Activated naive CD8-positive, alpha-beta T cell treated with anti-CD3 and anti-CD28 coated beads for 36 hours (primary cell): ENCODE measurements around the gene PLEKHM3. TPM values are rescaled to one million over a fixed set of nuclear protein-coding genes. Genes with fewer than 3 reads are reported as not detected.
"Not testable (repeated sequence)": the region's sequence is repeated elsewhere in the genome, so short reads cannot be mapped to it uniquely, and the experiment has no call there.

ENCODE experiments used
- DNase-seq: peaks from one replicate; pipeline ENCODE4 v3.0.0; 2021
- H3K27ac Mint-ChIP-seq: one replicate; pipeline ENCODE4 v1.8.0; 2022; ENCODE audit warnings: mild to moderate bottlenecking, moderate library complexity, mixed read lengths
- H3K27me3 Mint-ChIP-seq: one replicate; pipeline ENCODE4 v1.8.0; 2022; ENCODE audit warnings: mild to moderate bottlenecking, mixed read lengths
- H3K36me3 Mint-ChIP-seq: one replicate; pipeline ENCODE4 v1.8.0; 2021; ENCODE audit warnings: mild to moderate bottlenecking, mixed read lengths
- H3K4me1 Mint-ChIP-seq: one replicate; pipeline ENCODE4 v1.8.0; 2021; ENCODE audit warnings: mixed read lengths
- H3K4me3 Mint-ChIP-seq: one replicate; pipeline ENCODE4 v1.8.0; 2022; ENCODE audit warnings: mild to moderate bottlenecking, moderate library complexity, mixed read lengths
- H3K9me3 Mint-ChIP-seq: one replicate; pipeline ENCODE4 v1.8.0; 2022; ENCODE audit warnings: mixed read lengths
- total RNA-seq, 2 experiments: library from RNA; stranded (reverse); gene quantifications; one replicate each; pipeline ENCODE4 v1.2.3, GENCODE V29; 2021

PLEKHM3 gene
- total RNA-seq, 2 experiments from 2014 or later, result 4.5 to 4.8 TPM

DNA sequence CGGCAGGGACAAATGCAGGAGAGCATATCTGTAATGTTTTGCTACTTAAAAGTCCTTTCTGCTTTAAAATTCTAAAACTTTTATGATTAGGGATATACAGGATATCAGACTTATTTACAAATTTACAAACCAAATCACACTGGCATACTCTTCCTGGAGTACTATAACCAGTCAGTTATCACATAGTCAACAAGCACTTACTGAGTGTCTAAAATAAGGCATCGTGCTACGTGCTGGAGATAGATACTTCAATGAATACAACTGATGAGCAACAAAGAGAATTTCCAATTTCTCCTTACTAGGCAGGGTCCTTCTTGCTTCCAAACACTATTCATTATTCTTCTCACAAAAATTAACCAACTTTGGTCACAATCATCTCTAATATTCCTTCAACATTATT, 113.5 kb downstream of the PLEKHM3 start:
- Mint-ChIP-seq H3K27ac (no peak overlapping the region), H3K4me1 (no peaks in the 10 kb centered on the region), H3K36me3 (peaks cover 16% of the 10 kb centered on the region), H3K9me3 (no peaks in the 10 kb centered on the region), H3K27me3 (no peaks in the 10 kb centered on the region), H3K4me3 (no peak overlapping the region)
- DNase-seq, result no peak

DNA sequence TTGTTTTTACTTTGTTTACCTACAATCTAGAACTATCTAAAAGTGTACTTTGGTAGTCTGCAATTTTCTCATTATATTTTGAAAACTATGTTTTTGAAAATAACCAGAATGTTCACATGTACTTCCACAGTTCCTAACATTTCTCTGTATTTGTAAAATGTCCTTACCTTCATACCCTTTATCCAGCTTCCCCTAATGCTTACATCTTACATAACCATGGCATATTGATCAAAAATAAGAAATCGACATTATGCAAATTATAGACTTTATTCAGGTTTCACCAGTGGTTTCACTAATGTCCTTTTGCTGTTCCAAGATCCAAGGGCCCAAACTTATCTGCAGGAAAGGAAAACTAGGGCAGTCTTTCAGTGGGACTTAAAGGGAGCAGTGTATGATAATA, 114.1 kb downstream of the PLEKHM3 start:
- peaks cover 16% of the 10 kb centered on the region for H3K36me3 Mint-ChIP-seq
- no peak for DNase-seq
- H3K27ac Mint-ChIP-seq, result no peak overlapping the region
- no peaks in the 10 kb centered on the region for H3K27me3 Mint-ChIP-seq
- no peaks in the 10 kb centered on the region for H3K9me3 Mint-ChIP-seq
- no peaks in the 10 kb centered on the region for H3K4me1 Mint-ChIP-seq
- no peak overlapping the region for H3K4me3 Mint-ChIP-seq

DNA sequence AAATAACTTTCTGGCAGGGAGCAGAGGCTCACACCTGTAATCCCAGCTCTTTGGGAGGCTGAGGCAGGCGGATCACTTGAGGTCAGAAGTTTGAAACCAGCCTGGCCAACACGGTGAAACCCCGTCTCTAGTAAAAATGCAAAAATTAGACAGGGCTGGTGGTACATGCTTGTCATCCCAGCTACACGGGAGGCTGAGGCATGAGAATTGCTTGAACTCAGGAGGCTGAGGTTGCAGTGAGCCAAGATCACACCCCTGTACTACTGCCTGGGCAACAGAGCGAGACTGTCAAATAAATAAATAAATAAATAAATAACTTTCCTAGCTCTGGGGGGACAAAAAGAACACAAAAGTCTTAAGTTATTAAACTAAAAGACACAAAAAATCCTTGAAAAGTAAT, 118.8 kb downstream of the PLEKHM3 start:
- H3K36me3 Mint-ChIP-seq, DNase-seq: not testable (repeated sequence)

DNA sequence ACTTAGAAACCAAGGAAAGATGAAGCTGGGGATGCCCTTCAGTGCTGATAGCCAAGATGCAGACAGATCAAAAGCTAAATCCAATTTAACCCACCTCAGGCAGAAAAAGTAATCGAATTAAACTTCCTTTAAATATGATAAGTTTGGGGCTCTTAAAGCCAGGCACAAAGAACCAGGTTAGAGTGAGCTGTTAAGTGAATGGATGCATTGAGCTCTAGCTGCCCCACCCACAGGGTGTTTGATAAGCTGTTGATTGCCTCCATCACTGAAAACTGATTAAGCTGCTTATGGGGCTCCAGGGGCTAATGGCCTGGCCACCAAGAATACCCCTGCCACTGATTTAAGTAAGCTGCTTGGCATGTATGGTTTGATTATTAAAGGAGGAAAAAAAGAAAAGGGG, 119.8 kb downstream of the PLEKHM3 start:
- Mint-ChIP-seq H3K4me3 (no peak overlapping the region), H3K9me3 (no peaks in the 10 kb centered on the region), H3K27ac (no peak overlapping the region), H3K4me1 (no peaks in the 10 kb centered on the region), H3K36me3 (peaks cover 6% of the 10 kb centered on the region), H3K27me3 (no peaks in the 10 kb centered on the region)
- no peak for DNase-seq

More for the DNA sequence above, 118.8 kb downstream of the PLEKHM3 start:
- not testable (repeated sequence) for H3K4me1 Mint-ChIP-seq, H3K27me3 Mint-ChIP-seq, H3K9me3 Mint-ChIP-seq, H3K27ac Mint-ChIP-seq, H3K4me3 Mint-ChIP-seq

DNA sequence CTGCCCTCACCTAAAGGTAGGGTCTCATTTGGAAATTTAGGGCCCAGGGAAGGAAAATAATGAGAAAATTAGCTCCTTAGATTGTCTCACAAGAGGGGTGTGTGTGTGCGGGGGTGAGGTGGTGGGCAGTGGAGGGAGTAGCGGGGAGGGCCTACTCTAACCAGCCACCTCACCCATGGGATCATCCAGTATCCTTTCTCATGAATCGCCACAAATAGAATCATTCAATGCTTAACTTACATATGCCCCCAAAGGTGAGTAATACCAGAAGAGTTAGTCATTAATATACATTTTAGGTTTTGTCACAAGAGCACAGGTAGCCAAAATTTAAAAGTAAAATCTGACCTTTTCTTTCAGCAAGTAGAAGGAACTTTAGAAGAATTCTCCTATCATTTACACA, 122.1 kb downstream of the PLEKHM3 start:
- Mint-ChIP-seq H3K4me1 (no peaks in the 10 kb centered on the region), H3K27ac (no peak overlapping the region), H3K27me3 (no peaks in the 10 kb centered on the region), H3K4me3 (no peak overlapping the region), H3K9me3 (no peaks in the 10 kb centered on the region), H3K36me3 (peaks cover 3% of the 10 kb centered on the region)
- no peak for DNase-seq

DNA sequence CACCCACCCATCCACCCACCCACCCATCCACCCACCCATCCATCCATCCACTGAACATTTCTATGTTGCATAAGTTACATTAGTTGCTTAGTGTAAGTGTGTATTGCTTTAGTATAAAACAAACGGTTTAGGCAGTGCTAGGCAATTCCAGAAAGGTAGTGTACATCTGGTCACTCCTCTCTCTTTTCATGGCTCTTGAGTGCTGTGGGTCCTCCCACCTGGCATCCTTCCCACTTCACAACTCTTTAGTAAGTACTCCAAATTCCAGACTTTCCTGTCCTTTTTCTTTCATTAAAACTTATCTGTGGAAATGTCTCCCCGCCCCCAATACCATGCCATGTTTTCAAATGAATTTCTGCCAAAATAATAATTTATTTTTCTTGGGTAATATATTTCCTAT, 122.5 kb downstream of the PLEKHM3 start:
- no peak overlapping the region for H3K27ac Mint-ChIP-seq
- no peaks in the 10 kb centered on the region for H3K4me1 Mint-ChIP-seq
- H3K27me3 Mint-ChIP-seq, result no peaks in the 10 kb centered on the region
- H3K36me3 Mint-ChIP-seq, result peaks cover 3% of the 10 kb centered on the region
- H3K9me3 Mint-ChIP-seq, result no peaks in the 10 kb centered on the region
- no peak for DNase-seq
- H3K4me3 Mint-ChIP-seq, result no peak overlapping the region

DNA sequence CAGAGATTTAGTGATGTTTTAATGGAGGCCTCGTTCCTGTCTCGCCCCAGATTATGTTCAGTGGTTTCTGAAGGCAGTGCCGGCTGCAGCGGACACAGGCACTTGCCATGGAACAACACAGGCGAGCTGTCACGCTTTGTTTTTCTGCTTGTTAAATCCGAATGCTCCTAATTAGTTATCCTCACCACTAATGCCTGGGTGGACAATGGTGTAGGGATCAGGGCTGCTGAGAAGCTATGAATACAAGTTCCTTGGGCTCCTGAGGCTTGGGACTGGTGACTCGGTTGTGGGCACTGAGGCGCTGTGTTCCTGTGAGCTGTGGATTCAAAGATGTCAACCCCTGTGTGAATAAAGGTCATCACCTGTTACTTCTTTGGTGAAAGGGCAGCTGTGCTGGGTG, 123.5 kb downstream of the PLEKHM3 start:
- no peak overlapping the region for H3K4me3 Mint-ChIP-seq
- no peak for DNase-seq
- H3K27ac Mint-ChIP-seq, result no peak overlapping the region
- H3K4me1 Mint-ChIP-seq, result no peaks in the 10 kb centered on the region
- no peaks in the 10 kb centered on the region for H3K9me3 Mint-ChIP-seq
- H3K27me3 Mint-ChIP-seq, result no peaks in the 10 kb centered on the region
- no peaks in the 10 kb centered on the region for H3K36me3 Mint-ChIP-seq

DNA sequence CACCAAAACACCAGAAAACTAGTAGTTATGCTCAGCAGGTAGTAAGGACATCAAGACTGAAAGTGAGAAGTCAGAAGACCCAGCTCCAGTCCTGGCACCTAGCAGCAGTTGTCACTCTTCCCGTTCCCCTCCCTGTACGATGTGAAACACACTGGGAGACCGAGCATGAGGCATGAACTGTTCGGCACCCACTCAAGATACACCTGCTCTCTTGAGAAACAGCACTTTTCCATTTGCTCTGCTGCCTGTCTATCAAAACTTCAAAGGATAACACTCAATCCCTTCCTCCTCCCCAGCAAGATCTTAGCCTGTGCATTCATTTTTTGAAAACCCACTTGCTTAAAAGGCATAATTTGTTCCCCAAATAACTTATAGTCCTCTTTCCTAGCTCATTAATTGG, 123.9 kb downstream of the PLEKHM3 start:
- Mint-ChIP-seq H3K4me3 (no peak overlapping the region), H3K36me3 (no peaks in the 10 kb centered on the region), H3K4me1 (no peaks in the 10 kb centered on the region), H3K9me3 (no peaks in the 10 kb centered on the region), H3K27me3 (no peaks in the 10 kb centered on the region), H3K27ac (no peak overlapping the region)
- DNase-seq, result no peak

DNA sequence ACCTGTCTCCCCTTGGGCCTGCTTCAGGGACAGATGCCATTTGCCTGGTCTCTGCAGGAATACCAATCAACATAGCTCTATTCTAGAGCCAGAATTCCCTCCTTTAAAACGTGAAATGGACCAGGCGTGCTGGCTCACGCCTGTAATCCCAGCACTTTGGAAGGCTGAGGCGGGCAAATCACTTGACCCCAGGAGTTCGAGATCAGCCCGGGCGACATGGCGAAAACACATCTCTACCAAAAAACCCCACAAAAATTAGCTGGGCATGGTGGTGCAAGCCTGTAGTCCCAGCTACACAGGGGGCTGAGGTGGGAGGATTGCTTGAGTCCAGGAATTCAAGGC, 127.0 kb downstream of the PLEKHM3 start:
- Mint-ChIP-seq H3K4me3 (no peak overlapping the region), H3K36me3 (no peaks in the 10 kb centered on the region), H3K9me3 (no peaks in the 10 kb centered on the region), H3K27me3 (no peaks in the 10 kb centered on the region), H3K27ac (no peak overlapping the region), H3K4me1 (no peaks in the 10 kb centered on the region)
- no peak for DNase-seq

DNA sequence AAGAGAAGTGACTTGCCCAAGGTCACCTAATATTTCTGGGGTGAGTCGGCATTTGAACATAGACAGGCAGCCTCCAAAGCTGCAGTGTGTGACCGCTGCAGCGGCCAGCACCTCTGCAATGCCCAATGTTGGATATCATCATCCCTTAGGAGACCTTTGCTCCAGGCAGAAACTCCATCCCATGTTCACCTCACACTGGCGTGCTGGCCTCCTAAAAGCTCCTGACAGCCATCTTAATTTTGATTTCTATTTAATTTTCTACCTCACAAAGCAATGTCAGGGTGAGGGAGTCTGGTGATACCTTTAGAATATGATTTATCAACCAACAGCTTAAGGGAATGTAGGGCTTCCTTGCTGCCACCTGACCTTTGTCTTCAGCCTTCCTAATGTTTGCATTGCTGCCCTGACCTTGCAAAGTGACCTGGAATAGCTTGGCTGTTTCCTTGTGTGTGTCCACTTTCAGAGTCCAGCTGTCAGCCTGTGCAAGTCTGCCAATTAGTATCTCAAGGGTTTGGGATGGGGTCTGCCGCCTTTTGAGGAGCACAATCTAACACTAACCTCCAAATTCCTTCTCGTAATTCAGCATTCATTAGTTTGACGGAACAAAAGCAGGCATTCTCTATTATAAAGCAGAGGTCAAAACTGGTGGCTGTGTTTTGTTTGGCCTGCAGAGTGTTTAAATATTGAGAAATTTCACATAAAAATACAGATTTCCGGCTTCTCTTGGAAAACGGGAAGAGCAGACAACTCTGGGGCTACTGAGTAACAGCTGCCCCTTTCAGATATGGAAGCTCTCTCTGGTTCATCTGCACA, 127.6 kb downstream of the PLEKHM3 start:
- no peaks in the 10 kb centered on the region for H3K27me3 Mint-ChIP-seq
- no peak overlapping the region for H3K27ac Mint-ChIP-seq
- H3K4me3 Mint-ChIP-seq, result no peak overlapping the region
- DNase-seq, result no peak
- no peaks in the 10 kb centered on the region for H3K9me3 Mint-ChIP-seq
- H3K36me3 Mint-ChIP-seq, result no peaks in the 10 kb centered on the region
- H3K4me1 Mint-ChIP-seq, result no peaks in the 10 kb centered on the region

DNA sequence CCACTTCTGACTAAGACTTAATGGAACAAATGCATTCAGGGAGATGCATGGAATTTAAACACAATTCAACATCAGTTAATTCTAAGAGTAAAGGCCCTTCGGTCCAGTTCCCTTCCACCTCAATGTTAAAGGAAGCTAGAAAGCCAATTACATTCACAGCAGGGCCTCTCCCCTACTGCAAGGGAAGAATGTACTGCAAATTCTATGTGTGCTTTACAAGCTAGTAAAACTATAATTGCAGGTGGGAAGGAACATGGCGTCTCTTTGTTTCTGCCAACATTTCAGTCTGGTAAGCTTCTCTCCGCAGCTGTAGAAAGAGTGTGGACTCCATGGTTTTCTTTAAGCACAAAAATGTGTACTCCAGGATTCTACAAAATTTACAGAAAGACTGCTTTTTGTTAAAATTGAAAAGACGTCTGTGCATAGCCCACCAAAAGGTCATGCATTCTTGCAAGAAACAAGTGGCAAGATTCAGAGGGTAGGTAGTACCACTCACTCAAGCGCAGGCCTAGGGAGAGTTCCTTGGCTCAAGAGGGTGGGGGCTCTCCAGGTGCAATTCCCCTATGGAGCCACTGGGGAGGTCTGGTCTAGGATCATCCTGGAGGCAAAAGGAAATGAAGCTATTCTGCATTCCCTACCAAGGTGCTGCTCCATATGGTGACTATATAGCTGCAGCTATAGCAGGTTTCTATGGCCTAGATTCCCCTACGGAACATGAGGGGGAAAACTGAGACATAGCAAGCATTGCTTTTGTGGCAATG, 128.6 kb downstream of the PLEKHM3 start:
- Mint-ChIP-seq H3K27ac (no peak overlapping the region), H3K4me1 (no peaks in the 10 kb centered on the region), H3K4me3 (no peak overlapping the region), H3K36me3 (no peaks in the 10 kb centered on the region), H3K9me3 (no peaks in the 10 kb centered on the region), H3K27me3 (no peaks in the 10 kb centered on the region)
- no peak for DNase-seq

DNA sequence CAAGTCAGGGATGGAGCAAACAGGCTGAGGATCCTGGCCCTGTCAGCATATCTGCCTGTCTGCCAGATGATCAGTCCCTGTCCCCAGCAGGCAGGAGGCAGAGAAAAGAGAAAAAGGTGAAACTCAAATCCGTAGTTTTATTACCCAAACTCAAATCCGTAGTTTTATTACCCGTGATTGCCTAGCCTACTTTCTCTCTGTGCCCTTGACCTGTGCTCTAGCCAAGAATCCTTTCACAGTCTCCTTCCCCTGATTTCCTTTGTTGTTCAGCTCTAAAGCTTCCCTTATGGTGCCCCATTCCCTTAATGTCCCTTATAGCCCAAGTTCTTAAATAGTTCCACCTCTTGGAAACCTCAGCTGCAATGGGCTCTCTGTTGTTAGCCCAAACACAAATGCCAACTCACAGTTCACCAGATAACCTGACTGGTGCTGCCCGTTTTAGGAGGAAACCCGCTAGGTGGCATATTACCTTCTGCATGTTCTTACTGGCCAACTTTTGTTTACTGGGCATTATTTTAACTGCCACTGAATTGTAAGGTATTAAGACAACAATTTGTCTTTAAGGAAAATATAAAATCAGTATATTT, 130.0 kb downstream of the PLEKHM3 start:
- Mint-ChIP-seq H3K4me1 (no peaks in the 10 kb centered on the region), H3K9me3 (no peaks in the 10 kb centered on the region), H3K27ac (no peak overlapping the region), H3K4me3 (no peak overlapping the region), H3K27me3 (no peaks in the 10 kb centered on the region), H3K36me3 (no peaks in the 10 kb centered on the region)
- no peak for DNase-seq

DNA sequence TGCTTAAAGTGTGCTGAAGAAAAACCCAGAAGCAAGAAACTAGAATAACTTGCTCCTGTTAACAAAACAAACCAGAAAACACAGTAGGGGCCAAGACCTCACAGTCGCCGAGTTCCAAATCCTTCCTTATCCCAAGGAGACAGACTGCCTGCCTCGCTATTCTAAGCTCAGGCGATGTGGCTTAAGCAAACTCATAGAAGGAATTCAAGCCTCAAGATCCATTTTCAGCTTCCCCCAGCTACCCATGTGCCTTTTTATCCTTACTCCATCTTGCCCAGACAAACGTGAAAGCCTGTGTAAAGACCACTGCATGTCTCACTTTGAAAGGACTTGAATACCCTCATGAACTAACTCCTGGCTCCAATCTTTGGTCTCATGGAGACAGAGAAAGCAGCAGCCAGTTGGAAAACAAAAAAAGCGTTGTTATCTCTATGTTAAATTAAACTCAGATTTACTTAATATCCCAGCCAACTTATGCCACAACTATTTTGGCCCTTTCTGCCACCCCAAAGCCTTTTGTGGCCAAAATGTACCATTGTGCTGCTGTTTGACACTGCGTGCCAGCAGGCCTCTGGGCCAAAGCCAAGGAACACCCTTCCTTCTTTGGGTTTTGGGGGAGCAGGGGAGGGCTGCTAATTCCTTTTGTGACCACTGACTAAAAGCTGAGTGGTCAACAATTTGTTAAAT, 132.5 kb downstream of the PLEKHM3 start:
- Mint-ChIP-seq H3K9me3 (no peaks in the 10 kb centered on the region), H3K27ac (no peak overlapping the region), H3K27me3 (no peaks in the 10 kb centered on the region), H3K4me3 (no peak overlapping the region), H3K4me1 (no peaks in the 10 kb centered on the region), H3K36me3 (no peaks in the 10 kb centered on the region)
- DNase-seq, result no peak

DNA sequence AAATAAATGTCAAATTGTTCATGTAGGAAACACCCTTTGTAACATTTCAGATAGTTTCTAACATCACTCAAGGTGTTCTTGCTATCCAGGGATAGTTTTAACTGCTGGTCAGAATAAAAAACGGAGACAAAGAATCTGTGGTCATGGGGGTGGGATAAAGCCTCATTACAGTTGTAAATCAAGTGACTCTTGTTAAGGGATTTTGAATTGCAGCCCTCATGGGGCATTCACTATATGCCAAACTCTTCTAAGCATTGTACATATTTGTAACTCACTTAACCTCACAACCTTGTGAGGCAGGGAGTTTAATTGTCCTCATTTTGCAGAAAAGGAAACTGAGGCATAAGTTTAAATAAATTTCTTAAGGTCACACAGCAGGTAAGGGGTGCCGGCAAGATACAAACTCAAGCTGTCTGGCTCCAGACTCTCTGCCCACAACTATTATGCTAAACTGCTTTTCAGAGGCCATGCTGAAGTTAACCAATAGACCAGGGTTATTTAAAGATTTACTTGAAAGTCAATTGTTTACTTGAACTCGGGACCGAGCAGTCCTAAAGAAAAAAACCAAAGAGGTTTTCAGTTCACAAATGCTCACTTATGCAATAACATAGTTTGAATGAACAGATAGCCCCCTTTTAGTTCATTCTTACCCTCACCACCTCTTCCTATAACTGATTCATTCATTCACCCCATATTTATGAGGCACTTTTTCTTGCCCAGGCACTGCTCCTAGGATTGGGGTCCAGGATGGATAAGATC, 134.1 kb downstream of the PLEKHM3 start:
- no peak for DNase-seq
- no peaks in the 10 kb centered on the region for H3K36me3 Mint-ChIP-seq
- no peak overlapping the region for H3K4me3 Mint-ChIP-seq
- no peaks in the 10 kb centered on the region for H3K27me3 Mint-ChIP-seq
- H3K4me1 Mint-ChIP-seq, result no peaks in the 10 kb centered on the region
- H3K9me3 Mint-ChIP-seq, result no peaks in the 10 kb centered on the region
- H3K27ac Mint-ChIP-seq, result no peak overlapping the region

DNA sequence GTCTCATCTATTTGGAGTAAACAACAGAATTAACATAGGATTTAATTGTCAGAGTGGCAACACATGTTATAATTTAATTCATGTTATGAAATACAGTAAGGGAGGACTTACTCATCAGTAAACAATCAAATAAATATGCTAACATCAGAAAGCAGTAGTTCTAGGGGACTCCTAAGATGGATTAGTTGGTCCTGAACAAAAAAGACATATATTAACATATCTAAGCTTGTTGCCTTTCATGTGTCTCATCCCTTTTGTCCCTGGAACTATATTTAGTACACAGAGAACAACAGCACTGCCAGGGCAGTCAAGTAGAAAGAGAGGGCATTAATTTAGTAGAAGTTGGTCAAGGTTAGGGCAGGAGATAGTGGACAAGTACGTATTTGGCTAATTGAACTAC, 137.8 kb downstream of the PLEKHM3 start:
- H3K4me1 Mint-ChIP-seq, result peaks cover 3% of the 10 kb centered on the region
- DNase-seq, result no peak
- H3K36me3 Mint-ChIP-seq, result peaks cover 6% of the 10 kb centered on the region
- H3K27me3 Mint-ChIP-seq, result no peaks in the 10 kb centered on the region
- no peak overlapping the region for H3K27ac Mint-ChIP-seq
- no peak overlapping the region for H3K4me3 Mint-ChIP-seq
- H3K9me3 Mint-ChIP-seq, result no peaks in the 10 kb centered on the region
